GM21447 (cell line): ENCODE measurements around the gene NGRN.

Source experiments
- ATAC-seq: cut with Tn5 transposase; IDR thresholded peaks from one replicate; pipeline ENCODE4 v1.9.1; 2021; ENCODE audit not compliant: unreplicated experiment

Gene NGRN

GRCh38 chr15:90265271-90266060, at the start of gene NGRN:
TSS of gene NGRN (plus strand) at chr15:90265672. CDS start at chr15:90265713, 41 bp downstream.
- ATAC-seq = peak; percentile 90

DNA sequence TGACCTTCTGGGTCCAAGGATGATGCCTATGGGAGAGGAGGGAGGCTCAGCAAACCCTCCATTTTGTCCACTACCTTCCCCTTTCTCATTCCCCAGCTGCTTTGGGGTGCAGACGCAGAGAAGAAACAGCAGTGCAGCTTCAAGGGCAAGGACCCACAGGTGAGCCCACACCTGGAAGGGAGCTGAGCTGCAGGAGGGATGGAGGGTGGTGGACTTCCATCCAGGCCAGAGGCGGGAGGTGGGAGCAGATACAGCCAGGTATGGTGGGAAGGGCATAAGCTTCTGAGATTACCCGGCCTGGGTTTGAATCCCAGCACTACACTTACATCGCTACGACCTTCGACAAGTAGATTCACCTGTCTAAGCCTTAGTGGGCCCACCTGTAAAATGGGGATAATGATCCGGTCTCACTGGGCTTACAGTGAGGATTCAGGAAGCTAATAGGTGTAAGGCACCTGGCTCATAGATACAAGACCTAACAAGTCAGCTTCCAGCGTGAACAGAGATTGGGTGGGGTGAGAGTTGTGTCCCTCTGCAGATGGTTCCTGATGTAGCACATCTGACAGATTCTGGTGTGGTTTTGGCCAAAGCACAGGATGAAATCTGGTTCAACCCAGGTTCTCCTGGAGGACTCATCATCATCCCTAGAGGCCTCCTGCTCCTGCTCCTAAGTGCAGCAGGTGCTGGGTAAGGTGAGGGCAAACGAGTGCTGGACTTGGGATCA, 47.6 kb upstream of the NGRN start:
- ATAC-seq = no peak

DNA sequence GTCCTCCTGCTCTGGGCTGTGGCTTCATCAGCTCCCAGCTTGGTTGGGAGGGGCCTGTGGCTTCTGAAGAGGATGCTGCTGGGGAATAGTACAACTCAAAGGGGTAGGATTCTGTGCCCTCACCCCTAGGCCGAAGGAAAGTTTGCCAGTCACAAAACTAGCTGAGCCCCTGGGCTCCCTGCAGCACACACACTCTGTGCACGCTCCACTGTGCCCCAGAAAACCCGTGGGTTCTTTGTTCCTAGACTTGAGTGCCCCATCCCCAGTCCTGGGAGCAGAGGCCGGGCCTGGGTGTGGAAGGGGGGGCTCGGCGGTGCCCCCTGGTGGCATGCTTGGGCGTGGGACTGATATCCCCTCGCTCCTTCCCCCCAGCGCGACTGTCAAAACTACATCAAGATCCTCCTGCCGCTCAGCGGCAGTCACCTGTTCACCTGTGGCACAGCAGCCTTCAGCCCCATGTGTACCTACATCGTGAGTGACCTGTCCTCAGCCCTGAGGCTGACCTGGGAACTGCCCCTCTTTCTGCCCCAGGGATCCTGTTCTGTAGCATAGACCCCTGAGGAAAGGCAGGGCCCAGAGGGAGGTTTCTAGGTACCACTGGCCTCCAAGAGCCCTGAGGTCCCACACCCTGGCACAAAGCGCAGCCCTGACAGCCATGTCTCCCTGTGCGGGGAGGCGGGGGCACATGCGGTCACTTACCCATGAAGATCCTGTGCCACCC, 45.9 kb upstream of the NGRN start:
- no peak for ATAC-seq

DNA sequence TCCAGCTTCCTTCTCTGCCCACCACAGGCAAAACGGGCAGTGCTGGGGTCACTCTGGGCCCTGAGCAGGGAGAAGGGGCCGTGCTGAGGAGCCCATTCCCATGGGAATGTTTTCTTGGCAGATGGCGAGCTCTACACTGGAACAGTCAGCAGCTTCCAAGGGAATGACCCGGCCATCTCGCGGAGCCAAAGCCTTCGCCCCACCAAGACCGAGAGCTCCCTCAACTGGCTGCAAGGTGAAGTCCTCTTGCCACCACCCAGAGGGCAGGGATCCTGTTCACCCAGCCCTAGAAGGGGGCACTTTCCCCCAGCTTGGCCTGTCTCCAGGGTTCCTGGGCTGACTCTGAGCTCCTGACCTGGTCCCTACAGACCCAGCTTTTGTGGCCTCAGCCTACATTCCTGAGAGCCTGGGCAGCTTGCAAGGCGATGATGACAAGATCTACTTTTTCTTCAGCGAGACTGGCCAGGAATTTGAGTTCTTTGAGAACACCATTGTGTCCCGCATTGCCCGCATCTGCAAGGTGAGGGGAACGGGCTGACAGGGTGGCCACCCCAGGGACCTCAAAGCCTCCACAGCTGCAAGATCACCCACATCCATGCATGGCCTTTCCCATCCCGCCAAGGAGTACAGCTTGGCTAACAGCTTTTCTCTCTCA, 44.1 kb upstream of the NGRN start:
- no peak for ATAC-seq

DNA sequence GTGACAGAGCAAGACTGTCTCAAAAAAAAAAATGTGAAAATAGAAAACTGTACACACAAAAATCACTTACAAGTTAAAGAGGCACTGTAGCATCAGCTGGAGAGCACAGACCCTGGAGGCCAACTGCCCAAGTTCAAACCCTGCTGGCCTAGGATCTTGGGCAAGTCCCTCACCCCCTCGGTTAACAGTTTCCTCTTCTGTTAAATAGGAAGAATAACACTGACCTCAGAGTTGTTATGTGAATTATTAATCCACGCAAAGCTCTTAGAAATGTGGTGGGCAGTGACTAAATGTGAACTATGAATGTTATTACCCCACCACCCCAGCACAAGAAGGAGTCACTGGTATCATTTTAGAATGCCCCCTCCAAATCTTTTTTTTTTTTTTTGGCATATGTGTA, 42.9 kb upstream of the NGRN start:
- no peak for ATAC-seq

DNA sequence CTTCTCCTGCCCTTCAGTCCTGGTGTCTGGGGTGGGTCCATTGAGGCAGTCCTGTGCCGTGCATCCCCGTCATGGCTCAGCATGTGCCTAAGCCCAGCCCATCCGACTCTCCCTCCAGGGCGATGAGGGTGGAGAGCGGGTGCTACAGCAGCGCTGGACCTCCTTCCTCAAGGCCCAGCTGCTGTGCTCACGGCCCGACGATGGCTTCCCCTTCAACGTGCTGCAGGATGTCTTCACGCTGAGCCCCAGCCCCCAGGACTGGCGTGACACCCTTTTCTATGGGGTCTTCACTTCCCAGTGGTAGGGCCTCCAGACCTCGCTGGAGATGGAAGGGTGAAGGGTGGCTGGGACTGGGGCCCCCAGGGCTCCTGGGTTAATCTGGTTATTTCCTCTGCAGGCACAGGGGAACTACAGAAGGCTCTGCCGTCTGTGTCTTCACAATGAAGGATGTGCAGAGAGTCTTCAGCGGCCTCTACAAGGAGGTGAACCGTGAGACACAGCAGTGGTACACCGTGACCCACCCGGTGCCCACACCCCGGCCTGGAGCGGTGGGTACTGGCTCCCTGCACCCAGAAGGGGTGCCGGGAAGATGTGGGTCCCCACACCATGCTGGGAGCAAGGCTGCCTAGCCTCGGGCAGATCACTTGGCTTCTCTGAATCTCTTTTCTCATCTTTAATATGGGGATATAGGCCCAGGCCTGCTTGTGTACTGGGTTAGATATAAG, 41.9 kb upstream of the NGRN start:
- no peak for ATAC-seq

GRCh38 chr15:90225047-90225446, 40.4 kb upstream of the NGRN start:
- ATAC-seq = no peak

- no peak for ATAC-seq
Measured at GRCh38 chr15:90225504-90226234, 39.8 kb upstream of the NGRN start.

DNA sequence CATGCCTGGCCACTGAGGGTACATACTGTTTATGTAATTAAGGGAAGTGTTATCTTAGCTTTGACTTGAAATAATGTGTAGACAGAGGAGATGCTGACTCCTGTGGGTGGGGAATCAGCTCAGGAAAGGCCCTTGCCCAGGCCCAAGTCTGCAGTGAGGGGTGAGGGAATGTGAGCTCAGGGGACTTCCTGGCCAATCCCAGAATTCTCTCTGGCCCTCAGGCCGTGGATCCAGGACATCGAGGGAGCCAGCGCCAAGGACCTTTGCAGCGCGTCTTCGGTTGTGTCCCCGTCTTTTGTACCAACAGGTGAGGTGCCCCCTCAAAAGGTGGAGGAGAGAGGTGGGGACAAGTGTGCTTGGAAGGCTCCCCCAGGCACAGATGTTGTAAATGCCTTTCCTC, 38.1 kb upstream of the NGRN start:
- ATAC-seq = no peak

DNA sequence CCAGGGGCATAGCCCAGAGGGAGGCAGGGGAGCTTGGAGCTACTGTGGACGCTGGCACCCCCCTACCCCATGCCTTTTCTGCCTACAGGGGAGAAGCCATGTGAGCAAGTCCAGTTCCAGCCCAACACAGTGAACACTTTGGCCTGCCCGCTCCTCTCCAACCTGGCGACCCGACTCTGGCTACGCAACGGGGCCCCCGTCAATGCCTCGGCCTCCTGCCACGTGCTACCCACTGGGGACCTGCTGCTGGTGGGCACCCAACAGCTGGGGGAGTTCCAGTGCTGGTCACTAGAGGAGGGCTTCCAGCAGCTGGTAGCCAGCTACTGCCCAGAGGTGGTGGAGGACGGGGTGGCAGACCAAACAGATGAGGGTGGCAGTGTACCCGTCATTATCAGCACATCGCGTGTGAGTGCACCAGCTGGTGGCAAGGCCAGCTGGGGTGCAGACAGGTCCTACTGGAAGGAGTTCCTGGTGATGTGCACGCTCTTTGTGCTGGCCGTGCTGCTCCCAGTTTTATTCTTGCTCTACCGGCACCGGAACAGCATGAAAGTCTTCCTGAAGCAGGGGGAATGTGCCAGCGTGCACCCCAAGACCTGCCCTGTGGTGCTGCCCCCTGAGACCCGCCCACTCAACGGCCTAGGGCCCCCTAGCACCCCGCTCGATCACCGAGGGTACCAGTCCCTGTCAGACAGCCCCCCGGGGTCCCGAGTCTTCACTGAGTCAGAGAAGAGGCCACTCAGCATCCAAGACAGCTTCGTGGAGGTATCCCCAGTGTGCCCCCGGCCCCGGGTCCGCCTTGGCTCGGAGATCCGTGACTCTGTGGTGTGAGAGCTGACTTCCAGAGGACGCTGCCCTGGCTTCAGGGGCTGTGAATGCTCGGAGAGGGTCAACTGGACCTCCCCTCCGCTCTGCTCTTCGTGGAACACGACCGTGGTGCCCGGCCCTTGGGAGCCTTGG, 37.4 kb upstream of the NGRN start:
- ATAC-seq = no peak

GRCh38 chr15:90228960-90229359, 36.5 kb upstream of the NGRN start:
- no peak for ATAC-seq

DNA sequence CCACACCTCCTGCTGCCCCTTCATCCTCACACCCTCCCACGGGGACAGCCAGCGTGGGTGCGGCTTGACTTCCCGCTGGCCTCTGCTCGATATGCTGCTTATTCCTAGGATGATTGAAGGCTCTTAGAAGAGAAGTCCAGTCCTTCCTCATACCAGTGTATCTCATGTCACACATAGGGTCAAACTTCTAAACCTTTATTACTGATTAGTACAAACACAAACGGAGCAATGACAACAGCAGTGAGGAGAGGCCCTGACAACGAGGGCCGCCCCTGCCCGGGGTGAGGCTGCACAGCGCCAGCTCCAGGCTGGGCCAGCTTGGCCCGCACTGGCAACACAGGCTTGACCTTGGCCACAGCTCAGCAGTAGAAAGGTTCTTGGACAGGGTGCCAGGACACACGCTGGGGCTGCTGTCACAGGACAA, 35.4 kb upstream of the NGRN start:
- ATAC-seq = no peak

GRCh38 chr15:90230610-90231009, 34.9 kb upstream of the NGRN start:
- ATAC-seq = no peak

DNA sequence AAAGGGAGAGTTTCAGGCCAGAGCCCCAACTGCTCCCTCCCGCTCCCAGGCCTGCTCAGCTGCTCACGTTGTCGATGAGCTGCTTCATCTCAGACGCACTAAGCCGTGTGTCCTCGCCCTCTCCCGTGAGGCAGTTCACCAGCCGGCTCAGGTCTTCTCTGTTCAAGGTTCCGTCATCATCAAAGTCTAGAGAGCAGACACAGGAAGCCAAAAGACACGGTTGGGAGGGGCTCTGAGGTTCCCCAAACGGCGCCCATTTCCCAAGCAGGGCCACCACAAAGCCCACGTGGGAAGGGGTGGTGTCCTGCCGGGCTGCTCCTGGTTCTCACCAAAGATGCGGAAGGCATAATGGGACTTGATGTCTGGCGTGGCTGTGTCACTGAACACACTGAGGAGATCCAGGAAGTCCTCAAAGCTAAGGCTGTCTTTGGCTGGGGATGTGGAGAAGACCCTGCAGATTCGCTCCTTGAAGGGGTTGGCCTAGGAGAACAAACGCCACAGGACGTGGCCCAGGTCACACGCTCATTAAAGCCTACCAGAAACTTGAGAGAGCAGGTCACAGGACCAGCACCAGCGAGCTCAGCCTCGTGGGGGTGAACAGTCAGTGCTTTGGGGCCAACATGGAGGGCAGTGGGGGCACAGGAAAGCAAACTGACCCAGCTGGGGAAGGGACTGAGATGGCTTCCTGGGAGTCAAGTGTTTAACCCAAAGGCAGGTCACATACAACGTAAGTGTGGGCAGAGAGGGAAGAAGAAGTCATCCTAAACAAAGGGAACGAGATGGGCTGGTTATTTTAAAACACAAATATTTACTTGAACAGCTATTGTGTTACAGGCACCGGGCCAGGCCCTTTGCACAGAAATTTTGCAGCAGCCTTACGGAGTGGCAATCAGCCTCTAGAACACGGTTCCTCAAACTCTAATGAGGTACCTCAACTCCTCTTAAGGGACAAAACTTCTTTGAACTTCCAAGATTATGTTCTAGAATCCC, 34.1 kb upstream of the NGRN start:
- no peak for ATAC-seq

DNA sequence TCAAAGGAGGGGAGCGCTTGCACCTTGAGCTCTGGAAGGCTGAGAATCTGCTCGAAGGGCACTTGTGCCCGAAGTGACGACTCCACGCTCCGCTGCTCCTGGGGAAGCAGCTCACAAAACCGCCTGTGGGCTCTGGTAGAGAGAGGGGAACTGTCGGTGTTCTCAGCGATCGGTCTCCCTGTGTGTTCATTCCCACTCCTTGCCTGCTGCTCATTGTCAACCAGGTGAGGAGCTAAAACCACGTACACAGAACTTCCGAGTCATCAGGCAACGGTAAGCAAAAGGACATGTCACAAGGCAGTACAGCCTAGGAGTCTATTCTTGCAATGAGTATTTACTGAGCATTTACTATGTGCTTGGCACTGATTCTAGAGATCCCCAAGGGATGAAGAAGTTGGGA, 33.3 kb upstream of the NGRN start:
- ATAC-seq = no peak

DNA sequence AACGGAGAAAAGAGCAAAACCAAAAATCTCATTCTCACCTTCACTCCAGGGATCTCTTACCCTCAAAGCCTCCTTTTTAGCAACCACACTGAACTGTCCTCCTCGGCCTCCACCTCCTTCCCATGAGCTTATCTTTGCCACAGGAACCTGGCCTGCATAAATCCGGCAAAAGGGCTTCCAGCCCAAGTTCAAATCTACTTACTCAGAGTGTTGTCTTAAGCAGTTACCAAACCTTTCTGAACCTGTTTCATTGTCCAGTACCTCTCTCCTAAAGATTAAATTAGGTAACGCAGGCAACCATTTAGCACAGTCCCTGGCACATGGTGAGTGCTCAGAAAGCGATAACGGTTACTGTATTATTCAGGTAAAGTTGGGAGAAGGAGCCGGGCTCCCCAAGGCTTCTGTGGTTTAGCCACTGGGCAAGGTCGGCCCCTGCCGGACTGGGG, 32.5 kb upstream of the NGRN start:
- no peak for ATAC-seq

- peak; percentile 76 for ATAC-seq
Measured at GRCh38 chr15:90233387-90234095, 31.9 kb upstream of the NGRN start, which contains the start of gene CIB1. TSS of gene CIB1 (minus strand) at chr15:90233941. CDS start at chr15:90233885, 56 bp downstream.
